ENCODE measurements around the gene TAOK3. TPM values are rescaled to one million over a fixed set of nuclear protein-coding genes. Genes with fewer than 3 reads are reported as not detected.
A peak's percentile ranks its signal among the peaks of the same experiment; 100 is the strongest.
"Not testable (repeated sequence)": the region's sequence is repeated elsewhere in the genome, so short reads cannot be mapped to it uniquely, and the experiment has no call there.

The TAOK3 gene
- total RNA-seq, 2 donors from 2014 or later: 58.4 to 58.5 TPM

DNA sequence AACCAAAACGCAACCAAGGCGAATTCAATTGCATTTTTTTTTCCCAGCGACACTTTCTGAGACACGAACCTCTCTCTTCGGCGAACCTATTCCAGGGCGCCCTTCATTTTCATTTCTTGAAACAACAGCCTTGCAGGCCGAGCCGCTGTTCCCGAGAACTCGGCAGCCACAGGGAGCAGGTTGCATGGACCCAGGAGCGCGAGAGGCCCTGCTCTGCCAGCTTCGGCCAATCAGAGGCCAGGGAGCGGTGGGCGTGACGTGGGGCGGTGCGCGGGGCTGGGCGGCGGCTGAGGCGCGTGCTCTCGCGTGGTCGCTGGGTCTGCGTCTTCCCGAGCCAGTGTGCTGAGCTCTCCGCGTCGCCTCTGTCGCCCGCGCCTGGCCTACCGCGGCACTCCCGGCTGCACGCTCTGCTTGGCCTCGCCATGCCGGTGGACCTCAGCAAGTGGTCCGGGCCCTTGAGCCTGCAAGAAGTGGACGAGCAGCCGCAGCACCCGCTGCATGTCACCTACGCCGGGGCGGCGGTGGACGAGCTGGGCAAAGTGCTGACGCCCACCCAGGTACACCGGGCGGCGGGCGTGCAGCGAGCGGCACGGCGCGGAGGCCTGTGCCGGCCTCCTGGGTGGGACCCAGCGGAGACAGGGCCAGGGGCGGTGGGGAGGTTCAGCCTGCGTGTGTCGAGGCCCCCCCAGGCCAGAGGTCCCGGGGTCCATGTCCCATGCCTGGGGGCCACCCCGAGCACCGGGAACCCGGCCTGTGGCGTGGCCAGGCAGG lies 236.7 kb downstream of the TAOK3 start, which contains the start of gene PEBP1:
Gene PEBP1, plus strand, starts transcription at position 337 of the 771 bp plus-strand sequence. Its CDS starts 86 bp downstream, at position 423.
- intact Hi-C loops (cut with DNase I, micrococcal nuclease): no loop called here
- DNase-seq (peak; percentile 96 to 98), ATAC-seq (peak; percentile 97)

DNA sequence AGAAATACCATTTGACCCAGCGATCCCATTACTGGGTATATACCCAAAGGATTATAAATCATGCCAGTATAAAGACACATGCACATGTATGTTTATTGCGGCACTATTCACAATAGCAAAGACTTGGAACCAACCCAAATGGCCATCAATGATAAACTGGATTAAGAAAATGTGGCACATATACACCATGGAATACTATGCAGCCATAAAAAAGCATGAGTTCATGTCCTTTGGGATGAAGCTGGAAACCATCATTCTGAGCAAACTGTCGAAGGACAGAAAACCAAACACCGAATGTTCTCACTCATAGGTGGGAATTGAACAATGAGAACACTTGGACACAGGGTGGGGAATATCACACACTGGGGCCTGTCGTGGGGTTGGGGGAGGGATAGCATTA lies 243.3 kb downstream of the TAOK3 start:
- ATAC-seq; DNase-seq; intact Hi-C loops (cut with DNase I, micrococcal nuclease): not testable (repeated sequence)

DNA sequence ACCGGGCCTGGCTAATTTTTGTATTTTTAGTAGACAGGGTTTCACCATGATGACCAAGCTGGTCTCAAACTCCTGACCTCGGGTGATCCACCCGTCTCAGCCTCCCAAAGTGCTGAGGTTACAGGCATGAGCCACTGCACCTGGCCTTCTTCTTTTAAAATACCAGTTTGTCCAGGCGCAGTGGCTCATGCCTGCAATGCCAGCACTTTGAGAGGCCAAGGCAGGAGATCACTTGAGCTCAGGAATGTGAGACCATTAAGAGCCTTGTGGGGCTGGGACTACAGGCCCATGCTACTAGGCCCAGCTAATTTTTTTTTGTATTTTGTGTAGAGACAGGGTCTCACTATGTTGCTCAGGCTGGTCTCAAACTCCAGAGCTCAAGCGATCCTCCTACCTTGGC lies 244.8 kb downstream of the TAOK3 start:
- intact Hi-C loops (cut with DNase I, micrococcal nuclease): no loop called here
- DNase-seq: no peak
- ATAC-seq: no peak

DNA sequence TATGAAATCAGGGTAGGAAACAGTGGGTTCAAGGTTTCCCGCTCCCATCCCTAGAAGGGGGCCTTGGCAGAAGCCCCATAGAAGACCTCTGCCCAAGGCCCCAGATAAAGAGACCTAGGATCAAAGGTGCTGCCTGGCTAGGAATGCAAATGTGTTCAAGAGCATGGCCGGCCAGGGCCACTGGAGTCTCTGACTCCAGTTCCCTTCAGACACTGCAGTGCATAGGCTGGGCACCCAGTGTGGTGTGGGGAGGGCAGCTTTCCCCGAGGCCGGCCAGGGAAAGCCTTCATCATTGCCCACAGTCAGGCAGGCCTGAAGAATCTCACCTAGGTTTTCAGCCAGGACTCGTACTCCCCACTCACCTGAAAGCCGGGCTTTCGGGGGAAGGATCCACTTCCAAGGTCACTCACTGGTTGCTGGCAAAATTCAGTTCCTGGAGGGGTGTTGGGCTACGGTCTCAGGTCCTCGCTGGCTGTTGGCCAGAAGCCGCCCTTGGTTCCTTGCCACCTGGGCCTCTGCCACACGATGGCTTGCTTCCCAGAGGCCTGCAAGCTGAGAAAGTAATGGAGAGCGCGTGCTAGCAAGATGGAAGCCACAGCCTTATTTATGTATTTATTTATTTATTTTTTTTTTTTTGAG lies 246.5 kb downstream of the TAOK3 start:
- ATAC-seq (peak; percentile 81), DNase-seq (peak; percentile 55 to 74)
- intact Hi-C loops (cut with DNase I, micrococcal nuclease): no loop called here

DNA sequence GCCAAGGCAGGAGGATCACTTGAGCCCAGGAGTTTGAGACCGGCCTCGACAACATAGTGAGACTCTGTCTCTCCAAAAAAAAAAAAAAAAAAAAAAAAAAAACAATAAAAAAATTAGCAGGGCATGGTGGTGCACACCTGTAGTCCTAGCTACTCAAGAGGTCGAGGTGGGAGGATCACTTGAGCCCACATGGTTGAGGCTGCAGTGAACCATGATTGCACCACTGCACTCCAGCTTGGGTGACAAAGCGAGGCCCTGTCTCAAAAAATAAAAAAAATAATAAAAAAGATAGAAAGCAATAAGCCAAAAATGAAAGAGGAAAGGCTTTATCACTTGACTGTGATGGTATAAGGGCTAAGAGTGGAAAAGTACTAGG lies 247.0 kb downstream of the TAOK3 start:
- DNase-seq (no peak), ATAC-seq (no peak)
- intact Hi-C loops (cut with DNase I, micrococcal nuclease): no loop called here

DNA sequence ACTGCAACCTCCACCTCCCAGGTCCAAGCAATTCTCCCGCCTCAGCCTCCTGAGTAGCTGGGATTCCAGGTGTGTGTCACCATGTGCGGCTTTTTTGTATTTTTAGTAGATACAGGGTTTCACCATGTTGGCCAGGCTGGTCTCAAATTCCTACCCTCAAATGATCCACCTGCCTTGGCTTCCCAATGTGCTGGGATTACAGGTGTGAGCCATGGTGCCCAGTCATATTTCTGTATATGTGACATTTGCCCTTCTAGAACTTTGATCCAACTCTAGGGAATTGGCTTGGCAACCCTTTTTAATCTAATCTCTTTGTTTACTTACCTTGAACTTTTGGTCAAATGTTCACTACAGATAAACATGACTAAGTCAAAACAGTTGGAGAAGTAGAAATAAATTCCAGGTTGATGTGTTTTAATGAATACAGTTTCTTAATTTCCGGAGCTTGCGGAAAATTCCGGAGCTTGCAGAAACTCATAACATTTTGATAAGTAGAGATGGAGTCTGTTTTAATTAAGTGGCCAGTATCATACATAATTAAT lies 248.3 kb downstream of the TAOK3 start:
- intact Hi-C loops (cut with DNase I, micrococcal nuclease): no loop called here
- ATAC-seq (peak; percentile 45), DNase-seq (no peak)

DNA sequence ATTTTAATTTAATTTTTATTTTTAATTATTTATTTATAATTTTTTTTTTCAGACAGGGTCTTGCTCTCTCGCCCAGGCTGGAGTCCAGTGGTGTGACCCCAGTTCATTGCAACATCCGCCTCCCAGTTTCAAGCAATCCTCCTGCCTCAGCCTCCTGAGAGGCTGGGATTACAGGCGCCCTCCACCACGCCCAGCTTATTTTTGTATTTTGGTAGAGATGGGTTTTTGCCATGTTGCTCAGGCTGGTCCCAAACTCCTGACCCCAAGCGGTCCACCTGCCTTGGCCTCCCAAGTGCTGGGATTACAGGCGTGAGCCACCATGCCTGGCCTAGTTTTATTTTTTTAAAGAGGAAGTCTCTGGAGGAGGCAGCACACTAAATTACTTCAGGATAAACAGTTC lies 250.4 kb downstream of the TAOK3 start:
- DNase-seq (no peak), ATAC-seq (no peak)
- intact Hi-C loops (cut with DNase I, micrococcal nuclease): no loop called here

DNA sequence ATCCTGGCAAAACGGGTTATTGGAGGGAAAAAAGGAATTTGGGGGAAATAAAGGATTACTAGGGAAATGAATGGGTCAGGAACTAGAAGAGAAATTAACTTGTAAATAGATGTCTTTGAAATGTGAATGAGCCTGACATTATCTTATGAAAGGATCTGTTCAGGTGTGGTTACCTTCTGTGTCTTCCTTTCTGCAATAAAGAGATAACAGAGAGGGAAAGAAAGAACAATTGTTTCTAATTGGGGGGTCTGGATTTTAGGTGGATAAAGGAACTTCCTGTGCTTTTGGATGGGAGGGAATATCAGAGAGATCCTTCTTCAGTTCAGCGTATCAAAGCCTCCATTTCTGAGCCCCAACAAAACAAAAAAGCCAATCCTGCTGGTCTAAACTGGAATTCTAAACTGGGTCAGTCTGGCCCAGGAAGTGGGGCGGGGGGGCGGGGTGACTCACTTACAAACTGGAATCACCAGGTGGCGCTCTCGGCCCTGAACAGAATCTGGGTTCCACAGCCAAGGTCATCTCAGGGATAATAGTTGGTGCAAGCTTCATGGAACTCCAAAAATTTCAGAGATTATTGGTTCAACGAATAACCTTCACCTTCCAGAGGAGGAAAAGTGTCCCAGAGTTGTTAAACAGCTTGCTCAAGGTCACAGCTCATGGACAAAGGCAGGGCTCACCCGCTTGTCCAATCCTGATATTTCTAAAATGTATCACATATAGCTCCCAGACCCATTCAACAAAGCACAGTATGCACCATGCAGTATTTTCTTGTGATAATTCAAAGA lies 251.9 kb downstream of the TAOK3 start:
- intact Hi-C loops (cut with DNase I, micrococcal nuclease): no loop called here
- DNase-seq (peak; percentile 63 to 89), ATAC-seq (peak; percentile 73)

DNA sequence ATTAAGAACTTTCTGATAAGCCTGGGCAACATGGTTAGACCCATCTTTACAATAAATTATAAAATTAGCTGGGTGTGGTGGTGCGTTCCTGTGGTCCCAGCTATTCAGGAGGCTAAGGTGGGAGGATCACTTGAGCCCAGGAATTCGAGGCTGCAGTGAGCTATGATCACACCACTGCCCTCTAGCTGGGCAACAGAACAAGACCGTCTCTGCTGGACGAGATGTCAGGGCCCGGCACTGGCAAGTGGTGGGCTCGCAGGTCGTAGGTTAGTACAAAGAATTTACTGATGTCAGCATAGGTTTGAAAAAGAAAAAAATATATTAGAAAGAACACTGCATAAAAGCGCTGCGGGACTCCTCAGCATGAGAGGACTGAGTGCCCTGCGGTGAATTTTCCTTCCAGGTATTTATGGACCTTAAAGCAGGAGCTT lies 253.2 kb downstream of the TAOK3 start:
- DNase-seq (no peak), ATAC-seq (no peak)
- intact Hi-C loops (cut with DNase I, micrococcal nuclease): no loop called here

DNA sequence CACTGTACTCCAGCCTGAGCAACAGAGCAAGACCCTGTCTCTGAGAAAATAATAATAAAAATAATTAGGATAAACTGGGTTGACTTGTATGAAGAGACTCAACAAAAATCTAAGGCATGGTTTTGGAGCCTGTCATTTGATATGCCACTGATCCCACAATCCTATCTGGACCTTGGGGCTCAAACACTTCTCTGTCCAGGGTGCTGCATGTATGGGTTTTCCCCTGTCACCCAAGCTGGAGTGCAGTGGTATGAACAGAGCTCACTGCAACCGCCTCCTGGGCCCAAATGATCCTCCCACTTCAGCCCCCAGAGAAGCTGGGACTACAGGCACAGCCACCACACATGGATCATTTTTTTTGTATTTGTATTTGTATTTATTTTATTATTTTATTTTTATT lies 263.6 kb downstream of the TAOK3 start:
- no peak for DNase-seq
- intact Hi-C loops (cut with DNase I, micrococcal nuclease): no loop called here
- no peak for ATAC-seq

DNA sequence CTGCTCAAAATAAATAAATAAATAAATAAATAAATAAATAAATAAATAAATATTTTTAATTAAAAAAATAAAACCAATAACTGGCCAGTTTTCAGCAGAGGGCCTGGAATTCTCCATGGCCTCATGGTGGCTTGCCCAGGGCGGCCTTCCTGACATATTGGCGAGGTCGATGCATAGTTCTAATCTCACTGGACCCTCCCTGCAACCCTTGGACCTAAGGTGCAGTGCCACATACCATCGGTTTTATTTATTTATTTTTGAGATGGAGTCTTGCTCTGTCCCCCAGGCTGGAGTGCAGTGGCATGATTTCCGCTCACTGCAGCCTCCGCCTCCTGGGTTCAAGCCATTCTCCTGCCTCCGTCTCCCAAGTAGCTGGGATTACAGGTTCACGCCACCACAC lies 265.0 kb downstream of the TAOK3 start:
- ATAC-seq: no peak
- intact Hi-C loops (cut with DNase I, micrococcal nuclease): no loop called here
- DNase-seq: no peak

DNA sequence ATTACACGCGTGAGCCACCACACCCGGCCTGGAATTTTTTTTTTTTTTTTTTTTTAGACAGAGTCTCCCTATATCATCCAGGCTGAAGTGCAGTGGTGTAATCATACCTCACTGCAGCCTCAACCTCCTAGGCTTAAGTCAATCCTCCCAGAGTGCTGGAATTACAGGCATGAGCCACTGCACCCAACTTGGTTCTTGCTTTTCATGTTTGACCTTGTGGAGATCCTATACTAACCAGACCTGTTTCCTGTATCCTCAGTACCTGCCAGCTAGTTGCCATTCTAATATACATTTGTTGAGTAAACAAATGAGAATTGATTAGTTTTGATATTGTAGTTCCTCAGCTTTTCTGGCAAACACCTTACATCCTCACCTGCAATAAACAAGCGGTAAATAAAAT lies 265.7 kb downstream of the TAOK3 start:
- no peak for ATAC-seq
- intact Hi-C loops (cut with DNase I, micrococcal nuclease): no loop called here
- no peak for DNase-seq

DNA sequence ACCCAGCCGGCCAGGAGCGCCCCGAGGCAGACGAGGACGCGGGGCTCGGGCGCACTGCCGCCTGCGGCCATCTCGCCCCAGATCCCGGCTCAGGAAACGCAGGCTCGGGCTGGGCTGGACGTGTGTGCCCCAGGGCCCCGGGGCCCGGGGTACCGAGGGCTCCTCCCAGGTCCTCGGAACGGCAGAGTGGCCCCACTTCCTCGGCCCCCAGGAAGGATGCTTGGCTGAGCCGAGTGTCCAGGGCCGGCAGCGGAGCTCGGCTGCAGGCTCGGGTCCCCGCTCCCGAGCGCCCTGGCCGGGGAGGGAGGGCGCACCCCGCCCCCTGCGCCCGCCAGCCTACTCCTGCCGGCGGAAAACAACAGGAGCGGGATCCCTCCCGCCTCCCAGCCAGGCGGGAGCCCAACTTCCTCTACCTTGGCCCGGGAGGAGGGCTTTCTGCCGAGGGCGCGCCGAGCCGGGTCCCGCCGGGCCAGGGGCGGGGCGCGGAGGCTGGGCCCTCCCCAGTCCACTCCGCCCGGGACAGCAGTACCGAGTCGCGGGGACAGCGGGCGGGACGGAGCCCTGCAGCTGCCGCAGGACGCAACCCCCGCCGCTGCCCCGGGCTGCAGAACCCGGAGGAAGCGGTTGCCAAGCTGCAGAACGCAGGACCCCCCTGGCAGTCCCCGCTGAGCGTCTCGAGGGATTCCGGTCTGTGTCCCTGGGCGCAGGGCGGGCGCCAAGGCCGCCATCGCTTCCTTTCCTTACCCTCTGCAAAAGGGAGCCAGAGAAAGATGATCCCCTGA lies 268.9 kb downstream of the TAOK3 start, which contains the start of gene VSIG10:
Gene VSIG10, minus strand, starts transcription at position 411 of the 782 bp plus-strand sequence. Its CDS starts 340 bp downstream, at position 71.
- intact Hi-C loops (cut with DNase I, micrococcal nuclease): no loop called here
- peak; percentile 90 for ATAC-seq
- DNase-seq: peak; percentile 81 to 84

DNA sequence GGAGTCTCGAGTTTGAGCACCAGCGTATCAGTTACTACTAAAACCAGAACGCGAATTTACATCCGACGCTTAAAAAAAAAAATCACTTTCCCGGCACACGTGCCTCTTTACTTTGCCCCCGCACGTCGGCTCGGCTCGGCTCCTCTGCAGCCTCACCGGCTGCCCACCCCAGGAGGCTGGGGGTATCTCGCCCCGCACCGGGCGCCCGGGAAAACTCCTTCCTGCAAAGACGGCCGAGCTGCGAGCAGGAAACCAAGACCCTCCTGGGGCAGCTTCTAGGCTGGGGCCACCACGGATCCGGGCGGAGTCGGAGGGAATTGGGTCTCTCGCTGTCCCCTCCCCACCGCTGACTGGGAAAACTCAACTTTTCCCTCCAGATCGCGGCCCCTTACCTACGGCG lies 269.5 kb downstream of the TAOK3 start:
- intact Hi-C loops (cut with DNase I, micrococcal nuclease): no loop called here
- peak; percentile 17 for ATAC-seq
- peak; percentile 43 to 53 for DNase-seq

DNA sequence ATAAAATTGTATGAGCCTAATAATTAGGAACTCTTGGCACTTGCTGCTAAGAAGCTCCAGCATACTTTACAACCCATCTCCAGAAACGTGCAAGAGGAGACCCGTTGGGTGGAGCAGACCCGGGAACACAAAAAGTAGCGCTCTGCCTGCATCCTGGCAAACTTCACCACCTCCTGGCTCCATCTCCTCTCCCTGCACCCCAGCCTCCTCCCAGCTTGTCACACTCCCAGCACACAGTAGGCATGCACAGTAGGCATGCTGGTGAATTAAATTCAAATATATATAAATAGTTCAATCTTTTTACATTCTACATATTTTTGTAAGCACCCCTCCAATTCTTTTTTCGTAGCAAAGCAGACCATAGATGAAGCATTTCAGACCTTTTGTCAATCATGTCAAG lies 270.1 kb downstream of the TAOK3 start:
- DNase-seq (peak in 1 of 2 donors; percentile 25), ATAC-seq (no peak)
- intact Hi-C loops (cut with DNase I, micrococcal nuclease): no loop called here

DNA sequence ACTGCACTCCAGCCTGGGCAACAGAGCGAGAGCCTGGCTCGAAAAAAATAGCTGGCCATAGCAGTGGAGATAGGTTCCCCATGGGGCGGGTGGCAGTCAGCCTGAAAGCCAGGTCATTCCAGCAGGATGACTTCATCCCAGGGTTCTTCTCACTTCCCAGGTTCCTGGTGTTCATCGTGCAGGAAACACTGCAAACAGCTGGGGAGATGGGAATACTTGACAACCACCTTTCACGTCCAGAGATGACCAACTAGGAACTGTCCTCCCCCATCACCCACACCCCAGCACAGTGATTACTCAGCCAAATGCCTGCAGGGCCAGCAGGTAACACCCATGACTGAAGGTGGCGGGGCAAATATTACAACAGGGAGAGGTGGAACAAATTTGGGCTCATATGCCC lies 270.6 kb downstream of the TAOK3 start:
- intact Hi-C loops (cut with DNase I, micrococcal nuclease): no loop called here
- peak; percentile 25 to 51 for DNase-seq
- peak; percentile 3 for ATAC-seq

DNA sequence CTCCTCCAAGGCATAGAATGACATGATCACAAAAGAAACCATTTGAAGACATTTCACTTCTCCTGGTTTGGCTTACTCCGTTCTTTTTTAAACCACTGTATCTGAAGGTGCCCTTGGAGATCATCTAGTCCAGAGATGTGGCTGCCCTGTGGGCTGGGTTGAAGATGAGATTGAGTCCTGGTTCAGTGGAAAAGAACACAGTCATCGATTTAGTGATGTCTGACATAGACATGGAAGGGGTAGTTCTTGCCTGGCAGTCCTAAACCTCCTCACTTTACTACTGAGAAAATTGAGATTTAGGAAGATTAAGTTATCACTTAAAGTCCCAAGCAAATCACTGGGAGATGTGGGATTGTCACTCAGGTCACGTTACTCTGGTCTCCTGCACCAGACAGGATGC lies 271.7 kb downstream of the TAOK3 start:
- ATAC-seq (no peak), DNase-seq (no peak)
- intact Hi-C loops (cut with DNase I, micrococcal nuclease): no loop called here

Data from left colon (tissue), 2 donors.